Measurements from ENCODE around the gene ZCCHC8.
A peak's percentile ranks its signal among the peaks of the same experiment; 100 is the strongest.

ZCCHC8 gene

GRCh38 chr12:122421821-122422729 lies 78.7 kb downstream of the ZCCHC8 start, which contains the start of gene CLIP1:
TSS of gene CLIP1 (minus strand) at chr12:122422669. CDS start at chr12:122380452, 42,217 bp downstream.
- DNase-seq: peak; percentile 47

Data from NCI-H345 (cell line).